GM18907 (cell line): ENCODE data around the gene ALDOA.
"Not testable (repeated sequence)": the region's sequence is repeated elsewhere in the genome, so short reads cannot be mapped to it uniquely, and the experiment has no call there.

Source experiments
- ATAC-seq: cut with Tn5 transposase; IDR thresholded peaks from one replicate; pipeline ENCODE4 v1.9.1; 2021; ENCODE audit warnings: mild to moderate bottlenecking, moderate library complexity; ENCODE audit not compliant: unreplicated experiment

ALDOA gene

DNA sequence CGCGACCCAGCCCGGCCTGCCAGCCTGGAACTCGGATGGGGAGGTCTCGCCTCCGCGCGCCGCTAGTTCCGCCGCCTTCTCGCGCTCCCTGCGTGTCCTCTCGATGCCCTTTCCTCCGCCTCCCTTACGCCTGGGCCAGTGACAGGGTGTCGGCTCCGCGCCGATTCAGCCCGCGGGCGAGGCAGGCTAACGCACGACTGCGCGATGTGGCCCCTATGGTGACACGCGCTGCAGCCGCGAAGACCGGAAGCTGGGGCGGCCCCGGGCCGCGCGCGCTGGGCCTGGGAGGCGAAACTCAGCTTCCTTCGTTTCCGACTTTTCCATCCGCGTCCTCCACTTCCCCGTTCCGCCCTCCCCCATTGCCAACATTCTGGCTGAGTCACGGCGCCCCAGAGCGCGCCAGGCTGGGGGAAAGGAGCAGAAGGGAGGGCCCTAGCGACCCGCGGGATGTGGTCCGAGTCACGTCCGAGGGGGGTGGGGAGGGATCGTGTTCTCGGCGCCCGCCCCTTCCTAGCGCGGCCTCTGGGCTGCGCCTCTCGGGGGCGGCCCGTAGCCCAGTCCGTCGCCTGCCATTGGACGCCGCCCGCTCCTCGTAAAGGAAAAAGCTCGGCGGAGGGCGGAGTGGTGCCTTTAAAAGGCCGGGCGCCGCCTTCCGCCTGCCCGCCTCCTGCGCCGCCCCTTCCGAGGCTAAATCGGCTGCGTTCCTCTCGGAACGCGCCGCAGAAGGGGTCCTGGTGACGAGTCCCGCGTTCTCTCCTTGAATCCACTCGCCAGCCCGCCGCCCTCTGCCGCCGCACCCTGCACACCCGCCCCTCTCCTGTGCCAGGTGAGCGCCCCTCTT is at the start of gene ALDOA:
Gene ALDOA (plus strand): TSS at position 659 of the 841 bp plus-strand sequence. CDS start 1,138 bp downstream, outside the sequence.
- ATAC-seq = peak; percentile 77

DNA sequence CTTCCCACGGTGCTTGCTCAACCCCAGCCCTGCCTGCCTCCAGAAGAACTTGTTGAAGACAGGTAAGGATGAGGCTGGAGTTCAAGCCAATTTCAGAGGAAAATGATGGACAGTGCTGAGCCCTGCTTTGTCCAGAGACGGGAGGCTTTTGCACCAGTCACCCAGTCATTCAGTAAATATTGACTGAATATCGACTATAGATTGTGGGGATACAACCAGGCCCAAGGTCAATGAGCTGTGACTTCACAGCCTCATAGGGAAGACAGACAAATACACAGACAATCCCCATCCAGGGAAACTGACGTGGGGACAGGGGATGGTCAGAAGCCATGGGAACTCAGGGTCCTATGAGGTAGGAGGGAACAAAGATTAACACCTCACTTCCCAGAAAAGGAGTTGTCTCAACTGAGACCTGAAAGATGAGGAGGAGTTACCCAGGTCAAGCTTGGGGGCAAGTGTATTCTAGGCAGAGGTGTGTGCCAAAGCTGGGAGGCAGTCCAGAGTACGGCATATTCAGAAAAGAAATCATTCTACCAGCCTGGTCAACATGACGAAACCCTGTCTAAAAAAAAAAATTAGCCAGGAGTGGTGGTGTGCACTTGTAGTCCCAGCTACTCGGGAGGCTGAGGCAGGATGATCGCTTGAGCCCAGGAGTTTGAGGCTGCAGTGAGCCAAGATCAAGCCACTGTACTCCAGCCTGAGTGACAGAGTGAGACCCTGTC is 48.8 kb upstream of the ALDOA start:
- no peak for ATAC-seq

DNA sequence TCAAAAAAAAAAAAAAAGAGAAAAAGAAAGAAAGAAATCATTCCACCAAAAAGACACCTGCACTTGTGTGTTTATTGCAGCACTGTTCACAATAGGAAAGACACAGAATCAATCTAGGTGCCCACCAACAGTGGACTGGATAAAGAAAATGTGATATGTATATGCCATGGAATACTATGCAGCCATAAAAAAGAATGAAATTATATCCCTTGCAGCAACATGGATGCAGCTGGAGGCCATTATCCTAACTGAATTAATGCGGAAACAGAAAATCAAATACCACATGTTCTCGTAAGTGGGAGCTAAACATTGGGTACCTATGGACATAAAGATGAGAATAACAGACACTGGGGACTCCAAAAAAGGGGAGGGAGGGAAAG is 48.3 kb upstream of the ALDOA start:
- no peak for ATAC-seq

DNA sequence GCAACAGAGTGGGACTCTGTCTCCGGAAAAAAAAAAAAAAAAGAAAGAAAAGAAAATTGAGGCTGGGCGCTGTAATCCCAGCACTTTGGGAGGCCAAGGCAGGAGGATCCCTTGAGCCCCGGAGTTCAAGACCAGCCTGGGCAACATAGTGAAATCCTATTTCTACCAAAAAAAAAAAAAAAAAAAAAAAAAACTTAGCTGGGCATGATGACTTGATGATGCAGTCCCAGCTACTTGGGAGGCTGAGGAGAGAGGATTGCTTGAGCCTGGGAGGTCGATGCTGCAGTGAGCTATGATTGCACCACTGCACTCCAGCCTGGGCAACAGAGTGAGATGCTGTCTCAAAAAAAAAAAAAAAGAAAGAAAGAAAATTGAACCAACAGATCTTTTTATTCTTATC is 47.6 kb upstream of the ALDOA start:
- ATAC-seq = not testable (repeated sequence)

DNA sequence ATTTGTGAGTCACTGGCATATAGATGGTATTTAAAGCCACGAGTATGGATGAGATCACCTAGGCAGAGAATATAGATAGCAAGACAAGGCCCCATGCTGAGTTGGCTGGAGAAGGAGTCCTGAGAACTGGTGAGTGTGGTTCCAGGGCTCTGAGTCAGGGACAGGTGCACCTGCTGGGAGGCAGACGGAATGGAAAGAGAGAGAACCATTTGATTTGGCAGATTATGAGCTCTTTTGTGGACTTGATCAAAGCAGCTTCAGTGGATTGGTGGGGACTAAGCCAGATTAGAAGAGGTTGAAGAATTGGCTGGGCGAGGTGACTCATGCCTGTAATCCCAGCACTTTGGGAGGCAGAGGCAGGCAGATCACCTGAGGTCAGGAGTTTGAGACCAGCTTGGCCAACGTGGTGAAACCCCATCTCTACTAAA is 46.8 kb upstream of the ALDOA start:
- ATAC-seq = no peak

DNA sequence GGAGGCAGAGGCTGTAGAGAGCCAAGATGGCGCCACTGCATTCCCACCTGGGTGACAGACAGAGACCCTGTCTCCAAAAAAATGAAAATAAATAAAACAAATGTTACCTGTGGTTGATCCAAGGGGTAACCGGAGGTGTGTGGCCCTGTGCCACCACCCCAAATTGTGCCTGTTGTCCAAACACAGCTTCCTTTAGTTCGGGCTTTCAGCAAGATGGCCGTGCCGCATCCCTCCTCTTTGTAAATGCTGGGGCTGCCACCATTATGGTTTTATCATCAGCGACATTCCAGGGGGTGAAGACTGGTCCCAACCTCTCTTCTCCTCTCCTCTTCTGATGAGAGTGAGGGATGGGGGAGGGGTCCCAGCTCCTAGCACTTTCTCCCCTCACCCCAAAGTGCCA is 42.7 kb upstream of the ALDOA start, which contains the start of gene C16orf92:
Gene C16orf92 (plus strand): TSS at position 312 of the 400 bp plus-strand sequence. CDS start 143 bp downstream, outside the sequence.
- no peak for ATAC-seq

DNA sequence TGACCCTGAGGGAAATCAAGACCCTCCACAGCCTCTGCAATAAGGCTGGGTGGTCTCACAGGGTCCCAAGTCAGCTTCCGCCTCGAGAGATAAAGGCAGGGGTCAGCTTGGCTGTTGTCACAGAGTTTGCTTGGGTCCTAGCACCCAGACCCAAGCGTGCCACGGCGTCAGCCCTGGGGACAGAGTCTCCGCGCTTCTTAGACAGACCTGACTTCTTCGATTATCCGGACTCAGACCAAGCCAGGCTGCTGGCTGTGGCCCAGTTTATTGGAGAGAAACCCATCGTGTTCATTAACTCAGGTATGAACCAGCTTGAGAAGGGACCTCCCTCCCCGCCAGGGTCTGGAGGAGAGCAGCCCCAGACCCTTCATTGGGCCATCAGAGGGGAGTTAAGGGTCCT is 42.0 kb upstream of the ALDOA start:
- no peak for ATAC-seq

DNA sequence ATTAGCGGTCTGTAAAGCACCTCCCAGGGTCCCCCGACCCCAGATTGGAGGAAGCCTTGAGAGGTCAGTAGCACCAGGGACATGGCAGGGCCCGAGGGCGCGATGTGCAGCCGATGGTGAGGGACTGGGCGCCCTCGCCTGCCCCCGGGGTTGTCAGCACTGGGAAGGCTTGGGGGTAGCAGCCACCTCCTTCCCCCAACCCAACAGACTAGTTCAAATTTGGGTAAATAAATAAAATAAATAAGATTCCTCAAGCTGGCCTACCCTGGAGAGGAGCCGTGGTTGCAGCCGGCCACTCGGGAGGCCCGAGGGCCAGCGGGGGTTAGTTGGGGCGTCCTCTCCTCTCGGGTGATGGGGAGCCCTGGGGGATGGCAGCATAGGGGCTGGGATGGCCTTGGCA is 41.1 kb upstream of the ALDOA start:
- no peak for ATAC-seq

DNA sequence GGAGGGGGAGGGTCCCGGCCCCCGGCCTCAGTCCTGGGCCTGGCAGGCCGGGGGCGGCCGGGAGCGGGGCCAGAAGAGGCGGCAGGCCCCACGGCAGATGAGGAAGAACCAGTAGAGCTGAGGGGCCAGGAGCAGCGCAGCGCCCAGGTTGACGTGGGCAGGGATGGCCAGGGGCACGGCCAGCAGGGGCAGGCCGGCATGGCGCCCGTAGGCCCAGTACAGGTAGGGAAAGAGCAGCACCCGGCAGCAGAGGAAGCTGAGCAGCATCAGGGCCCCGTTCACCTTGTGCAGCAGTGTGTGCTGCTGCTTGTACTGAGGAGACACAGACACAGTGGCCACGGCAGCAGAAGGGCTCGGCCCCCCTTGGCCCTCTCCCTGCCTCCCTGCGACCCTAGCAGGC is 40.4 kb upstream of the ALDOA start:
- ATAC-seq = no peak

DNA sequence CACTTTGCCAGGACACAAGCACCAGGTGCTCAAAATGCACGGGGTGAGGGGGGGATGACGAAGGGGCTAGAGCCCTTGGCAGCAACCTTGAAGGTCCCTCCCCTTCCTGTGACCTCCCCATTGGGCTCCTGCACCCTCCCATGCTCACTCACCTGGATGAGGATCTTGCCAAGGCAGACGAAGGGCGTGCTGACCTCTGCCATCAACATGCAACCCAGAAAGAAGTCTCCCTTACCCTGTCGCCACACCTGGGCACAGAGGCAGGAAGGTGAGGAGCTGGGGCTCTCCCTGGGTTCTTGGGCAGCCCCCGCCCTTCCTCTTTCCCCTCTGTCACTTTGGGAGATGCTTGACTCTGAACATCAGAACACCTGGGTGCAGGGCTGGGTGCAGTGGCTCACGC is 40.0 kb upstream of the ALDOA start:
- no peak for ATAC-seq

DNA sequence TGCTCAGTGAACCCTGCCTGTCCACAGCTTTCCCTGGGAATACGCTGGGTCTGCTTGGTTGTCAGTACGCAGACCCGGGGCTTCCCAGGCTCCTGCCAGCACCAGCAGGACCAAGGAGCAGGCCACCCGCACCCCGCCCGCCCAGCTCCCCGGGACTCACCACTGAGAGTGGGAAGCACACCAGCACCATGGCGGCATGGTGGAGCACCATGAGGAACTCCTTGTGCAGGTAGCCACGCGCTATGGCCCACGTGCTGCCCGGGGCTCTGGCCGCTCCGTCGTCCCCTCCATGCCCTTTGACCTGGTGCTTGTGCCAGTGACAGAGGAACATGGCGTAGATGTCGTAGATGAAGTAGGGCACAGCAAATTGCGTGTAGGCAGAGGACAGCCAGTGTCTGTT is 39.1 kb upstream of the ALDOA start:
- ATAC-seq = no peak

DNA sequence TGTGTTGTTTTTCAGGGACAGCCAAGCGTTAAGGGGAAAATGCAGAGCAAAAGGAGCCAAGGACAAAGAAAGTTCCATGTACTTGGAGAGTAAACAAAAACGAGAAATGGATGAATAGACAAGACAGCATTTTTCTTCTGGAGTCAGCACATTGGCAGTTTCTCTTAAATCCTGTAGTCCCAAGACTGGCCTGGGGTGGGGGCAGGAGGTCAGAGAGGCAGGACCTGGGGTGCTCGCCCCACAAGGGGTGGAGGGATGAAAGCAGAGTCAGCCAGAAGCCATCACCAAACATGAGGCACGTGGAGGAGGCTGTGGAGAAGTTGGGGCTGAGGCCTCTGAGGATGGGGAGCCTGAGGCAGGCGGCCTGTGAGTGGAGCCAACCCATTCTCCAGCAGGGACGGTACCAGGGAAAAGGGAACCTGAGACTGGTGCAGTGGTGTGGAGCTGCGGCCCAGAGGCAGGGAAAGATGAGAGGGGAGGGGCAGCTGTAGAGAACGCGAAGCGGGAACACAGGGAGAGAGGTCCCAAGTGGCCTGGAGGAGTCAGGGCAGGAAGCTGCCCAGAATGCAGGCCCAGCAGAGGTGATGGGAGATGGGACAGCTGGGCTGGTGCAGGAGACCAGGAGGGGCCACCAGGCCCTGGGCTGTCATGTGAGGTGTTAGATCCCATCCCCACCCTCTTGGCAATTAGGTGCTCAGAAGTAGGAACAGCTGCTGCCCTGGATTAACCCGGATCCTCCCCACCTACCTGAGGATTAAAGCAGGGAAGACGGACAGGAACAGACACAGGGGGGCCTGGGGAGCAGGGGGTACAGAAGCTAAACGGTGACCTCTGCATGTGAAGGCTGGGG is 37.7 kb upstream of the ALDOA start:
- no peak for ATAC-seq

DNA sequence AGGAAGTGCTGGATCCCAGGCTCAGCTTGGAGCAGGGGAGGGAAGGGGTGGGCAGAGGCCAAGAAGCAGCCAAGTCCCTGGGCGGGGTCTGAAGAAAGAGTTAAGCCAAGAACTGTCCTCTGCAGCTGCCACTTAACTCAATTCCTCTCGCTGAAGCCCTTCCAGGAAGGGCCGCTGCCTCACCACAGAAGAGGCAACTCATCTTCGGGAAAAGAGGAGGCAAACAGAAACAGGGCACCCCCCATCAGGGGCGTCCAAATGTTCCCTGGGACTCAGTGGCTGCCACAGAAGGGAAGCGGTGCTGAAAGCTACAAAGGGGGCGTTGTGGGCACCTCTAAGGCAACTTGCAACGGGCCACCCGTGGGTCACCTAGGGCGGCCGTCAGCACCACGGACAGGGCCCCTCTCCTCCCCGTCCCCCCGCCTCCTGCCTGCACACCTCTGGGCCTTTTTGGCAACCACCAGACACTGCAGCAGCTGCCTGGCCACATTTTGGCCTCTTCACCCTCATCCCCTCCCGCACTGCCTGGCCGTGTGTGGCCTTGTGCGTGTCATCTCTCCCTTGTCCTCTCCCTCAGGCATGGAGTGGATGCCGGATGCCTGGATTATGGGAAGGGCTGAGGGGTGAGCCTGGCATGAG is 37.0 kb upstream of the ALDOA start:
- no peak for ATAC-seq

DNA sequence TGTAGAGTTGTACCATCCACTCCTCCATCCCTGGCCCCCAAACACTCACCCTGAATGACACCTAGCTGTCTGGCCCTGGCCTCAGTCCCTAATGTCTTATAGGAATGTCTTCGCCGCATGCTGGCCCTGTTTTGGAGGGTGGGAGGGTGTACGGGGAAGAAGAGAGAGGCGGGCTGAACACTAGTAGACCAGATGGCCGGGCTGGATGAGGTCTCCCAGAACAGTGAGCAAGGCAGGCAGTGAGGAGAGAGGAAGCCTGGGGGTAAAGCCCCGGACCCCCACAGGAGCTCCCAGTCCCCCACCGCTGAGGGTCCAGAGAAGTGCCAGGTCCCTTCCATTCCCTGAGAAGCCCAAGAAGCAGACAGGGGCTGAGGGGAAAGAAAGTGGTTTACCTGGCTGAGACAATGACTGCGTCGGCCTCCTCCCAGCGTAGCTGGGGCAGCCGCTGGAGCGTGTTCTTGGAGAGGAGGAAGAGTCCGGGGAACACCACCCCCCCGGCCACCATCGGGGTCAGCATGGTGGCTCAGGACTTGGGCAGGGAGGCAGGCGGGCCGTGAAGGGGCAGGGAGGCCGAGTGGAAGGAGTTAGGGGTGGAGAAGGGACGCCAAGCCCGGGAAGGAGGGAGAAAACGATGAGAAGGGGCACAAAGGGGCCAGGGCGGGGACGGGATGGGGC is 35.4 kb upstream of the ALDOA start:
- no peak for ATAC-seq

DNA sequence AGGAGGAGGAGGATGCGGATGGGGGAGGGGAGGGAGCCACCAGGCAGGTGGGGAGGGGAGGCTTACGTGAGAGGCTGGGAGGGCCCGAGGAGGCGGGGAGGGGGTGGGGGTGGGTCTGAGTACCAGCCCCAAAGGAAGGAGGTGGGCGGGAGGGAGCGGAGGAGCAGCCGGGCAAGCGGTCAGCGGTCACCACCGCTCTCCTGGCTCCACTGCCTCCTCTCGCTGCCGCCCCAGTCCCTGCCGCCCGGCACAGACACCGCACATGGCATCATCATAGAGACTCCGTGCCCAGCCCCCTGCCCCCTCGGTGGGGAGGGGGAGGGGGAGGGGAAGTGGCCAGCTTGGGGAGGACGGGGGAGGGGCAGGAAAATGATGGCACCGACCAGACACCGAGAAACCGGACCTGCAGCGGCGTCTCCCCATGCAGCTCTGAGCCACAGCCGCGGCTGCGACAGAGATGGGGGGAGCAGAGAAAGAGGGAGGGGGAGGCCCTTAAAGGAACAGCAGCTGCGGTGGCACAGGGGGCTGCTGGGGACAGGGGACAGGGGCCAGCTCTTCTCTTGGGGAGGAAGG is 34.6 kb upstream of the ALDOA start, which contains the start of gene TLCD3B:
Gene TLCD3B (minus strand): TSS at position 431 of the 573 bp plus-strand sequence. CDS start 744 bp downstream, outside the sequence.
- ATAC-seq = no peak

DNA sequence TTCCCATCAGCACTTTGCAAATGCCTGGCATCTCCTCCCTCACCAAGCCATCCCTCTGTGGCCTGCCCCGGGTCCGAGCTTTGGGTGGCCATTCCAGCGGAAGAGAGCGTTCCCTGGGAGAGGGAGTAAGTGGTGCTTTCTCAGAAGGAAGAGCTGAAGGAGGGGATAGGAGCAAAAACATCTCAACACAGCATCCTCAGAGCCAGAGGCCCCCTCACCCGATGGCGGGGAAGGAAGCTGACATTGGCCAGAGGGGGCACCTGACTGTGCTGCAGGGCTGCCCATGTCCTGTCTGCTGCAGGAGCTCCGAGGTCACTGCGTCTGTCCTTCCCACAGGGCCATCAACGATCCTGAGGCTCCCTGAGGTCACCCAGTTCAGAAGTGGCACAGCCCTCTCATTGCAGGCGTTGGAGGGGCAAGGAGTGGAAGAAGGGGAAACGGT is 34.1 kb upstream of the ALDOA start:
- no peak for ATAC-seq

DNA sequence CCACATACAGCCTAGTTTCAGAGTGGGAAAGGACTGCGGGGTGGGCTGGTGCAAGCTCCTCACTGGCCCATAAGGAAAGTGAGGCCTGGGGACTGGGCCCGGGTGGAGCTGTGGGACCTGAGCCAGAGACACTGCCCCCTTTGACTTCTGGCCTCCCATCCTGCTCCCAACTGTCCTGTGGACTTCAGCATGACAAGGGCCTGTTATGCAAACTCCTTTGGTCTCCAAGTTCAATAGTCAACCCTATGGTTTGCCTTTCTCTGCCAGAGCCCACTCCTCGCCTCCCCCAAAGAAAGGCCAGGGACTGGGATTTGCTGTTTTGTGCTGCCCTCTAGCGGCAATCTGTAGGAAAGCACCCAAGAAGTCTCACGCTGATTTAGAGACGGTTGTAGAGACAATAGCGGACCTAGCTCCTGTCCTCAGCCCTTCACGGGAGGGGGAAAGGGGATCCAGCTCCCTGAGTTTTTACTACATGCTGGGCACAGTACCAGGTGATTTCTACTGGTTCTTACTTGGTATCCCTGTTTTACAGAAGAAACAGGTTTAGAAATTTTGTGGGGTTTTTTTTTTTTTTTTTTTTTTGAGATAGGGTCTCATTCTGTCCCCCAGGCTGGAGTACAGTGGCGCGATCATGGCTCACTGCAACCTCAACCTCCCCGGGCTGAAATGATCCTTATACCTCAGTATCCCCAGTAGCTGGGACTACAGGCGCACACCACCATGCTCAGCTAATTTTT is 33.3 kb upstream of the ALDOA start:
- no peak for ATAC-seq

DNA sequence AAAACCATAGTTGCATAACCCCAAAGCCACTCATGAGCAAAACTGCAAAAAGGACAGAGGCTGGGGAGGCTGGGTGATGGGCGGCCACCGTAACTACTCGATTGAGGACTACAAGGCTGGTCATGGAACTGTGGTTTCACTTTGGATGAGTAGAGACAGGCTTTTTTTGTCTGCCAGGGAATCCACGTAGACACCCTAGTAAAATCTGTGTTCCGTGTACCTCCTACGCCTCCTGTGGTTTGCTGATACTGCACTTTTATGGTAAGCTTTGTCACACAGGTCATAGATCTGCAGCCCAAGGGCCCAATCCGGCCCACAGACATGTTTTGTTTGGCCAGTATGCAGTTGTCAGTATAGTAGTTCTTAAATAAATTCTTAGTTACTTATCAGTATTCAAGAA is 32.3 kb upstream of the ALDOA start:
- ATAC-seq = no peak

DNA sequence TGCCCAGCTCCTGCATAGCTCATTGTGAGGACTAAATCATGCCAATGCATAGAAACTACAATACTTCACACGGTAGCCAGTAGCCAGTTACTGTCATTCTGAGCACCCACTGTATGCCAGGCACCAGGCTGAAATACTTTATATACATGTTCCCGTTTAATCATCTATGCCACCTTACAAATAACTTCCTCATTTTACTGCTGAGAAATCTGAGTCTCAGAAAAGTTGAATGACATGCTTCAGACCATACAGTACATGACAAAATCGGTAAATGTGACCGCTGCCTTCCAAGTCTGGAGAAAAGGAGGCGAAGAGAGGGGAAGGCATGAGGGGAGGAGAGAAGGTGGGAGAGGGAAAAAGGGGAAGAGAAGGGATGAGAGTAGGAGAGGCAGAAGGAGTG is 25.3 kb upstream of the ALDOA start:
- ATAC-seq = no peak
